SK-N-SH (cell line): Measurements from ENCODE around the gene SHTN1.
A peak's percentile ranks its signal among the peaks of the same experiment; 100 is the strongest.

ENCODE experiments used
- EP300 ChIP-seq, 2 experiments: IDR thresholded peaks; 2 replicates each; pipeline versions ENCODE4 v1.4.0 to v1.6.1; 2012; ENCODE audit warnings: borderline replicate concordance in 1 of 2, low read depth in 1 of 2, low read length in 1 of 2
- GATA2 ChIP-seq: sonication (generic); formaldehyde crosslinking; IDR thresholded peaks from 2 replicates; pipeline ENCODE4 v1.5.0; 2020; ENCODE audit warnings: mild to moderate bottlenecking, missing genetic modification reagents
- MXI1 ChIP-seq: IDR thresholded peaks from 2 replicates; pipeline ENCODE4 v1.6.1; 2012; ENCODE audit warnings: mild to moderate bottlenecking, low read depth, low read length, improper control_type of control experiment
- POLR2AphosphoS5 ChIP-seq: IDR thresholded peaks from 2 replicates; pipeline ENCODE4 v1.6.1; 2012; ENCODE audit warnings: low read depth, low read length
- RAD21 ChIP-seq: IDR thresholded peaks from 2 replicates; pipeline ENCODE4 v1.6.1; 2012; ENCODE audit warnings: mild to moderate bottlenecking, low read length
- SMC3 ChIP-seq: IDR thresholded peaks from 2 replicates; pipeline ENCODE4 v1.6.1; 2012; ENCODE audit warnings: low read depth, low read length, improper control_type of control experiment
- TAF1 ChIP-seq: IDR thresholded peaks from 2 replicates; pipeline ENCODE4 v1.6.1; 2012; ENCODE audit warnings: low read depth, mild to moderate bottlenecking, low read length, moderate library complexity, borderline replicate concordance
- YY1 ChIP-seq: IDR thresholded peaks from 2 replicates; pipeline ENCODE4 v1.4.0; 2012; ENCODE audit warnings: low read depth, mild to moderate bottlenecking
- TF ChIP-seq, protein P1 (sequence below): fragments of 150-350 bp; IDR thresholded peaks from 2 replicates; pipeline ENCODE4 v1.6.1; 2016; ENCODE audit warnings: mild to moderate bottlenecking, low read depth, low read length
- TF ChIP-seq, protein P2 (sequence below): fragments of 200-600 bp; sonication (generic); IDR thresholded peaks from 2 replicates; pipeline ENCODE4 v1.6.1; 2017; ENCODE audit warnings: antibody characterized with exemption, mild to moderate bottlenecking, moderate library complexity
- TF ChIP-seq, protein P3 (sequence below): fragments of 150-350 bp; IDR thresholded peaks from 2 replicates; pipeline ENCODE4 v1.6.1; 2017; ENCODE audit warnings: antibody characterized with exemption, low read length, low read depth, borderline replicate concordance
- TF ChIP-seq, protein P4 (sequence below): IDR thresholded peaks from 2 replicates; pipeline ENCODE4 v1.4.0; 2012; ENCODE audit warnings: low read depth

DNA sequence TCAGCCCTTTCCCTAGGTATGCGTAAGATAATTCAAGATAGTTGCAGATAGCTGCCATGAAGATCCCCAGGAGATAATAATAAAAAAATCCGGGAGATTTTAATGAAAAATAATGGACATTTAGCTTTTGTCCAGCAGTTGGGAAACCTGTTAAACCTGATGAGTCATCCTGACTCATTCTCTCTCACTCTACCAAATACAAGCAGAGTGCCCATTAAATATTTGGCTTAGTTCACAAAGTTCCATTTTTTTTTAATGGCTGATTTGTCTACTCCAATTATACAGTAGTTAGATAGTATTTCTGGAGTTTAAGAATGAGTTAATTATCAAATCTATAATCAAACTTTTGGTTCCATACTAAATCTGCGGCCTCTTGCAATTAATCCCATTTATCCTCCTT lies 2.1 kb upstream of the SHTN1 start:
- TF ChIP-seq SMC3 (no peak), TAF1 (no peak), POLR2AphosphoS5 (peak; percentile 31; the same call in 1 of the 2 replicates), YY1 (peak; percentile 45; the same call in 1 of the 2 replicates), GATA2 (CRISPR knock-in tag) (no peak), RAD21 (no peak), MXI1 (no peak), EP300 (IDR thresholded peaks at IDR 0.05; ENCODE audit: borderline replicate concordance in 1 of 2, low read depth in 1 of 2, low read length in 1 of 2) (peak in 1 of 2 experiments; percentile 64; a peak in 2 of 4 replicates)
- TF ChIP-seq, protein P1, sequence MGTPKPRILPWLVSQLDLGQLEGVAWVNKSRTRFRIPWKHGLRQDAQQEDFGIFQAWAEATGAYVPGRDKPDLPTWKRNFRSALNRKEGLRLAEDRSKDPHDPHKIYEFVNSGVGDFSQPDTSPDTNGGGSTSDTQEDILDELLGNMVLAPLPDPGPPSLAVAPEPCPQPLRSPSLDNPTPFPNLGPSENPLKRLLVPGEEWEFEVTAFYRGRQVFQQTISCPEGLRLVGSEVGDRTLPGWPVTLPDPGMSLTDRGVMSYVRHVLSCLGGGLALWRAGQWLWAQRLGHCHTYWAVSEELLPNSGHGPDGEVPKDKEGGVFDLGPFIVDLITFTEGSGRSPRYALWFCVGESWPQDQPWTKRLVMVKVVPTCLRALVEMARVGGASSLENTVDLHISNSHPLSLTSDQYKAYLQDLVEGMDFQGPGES: no peak
- TF ChIP-seq, protein P2, sequence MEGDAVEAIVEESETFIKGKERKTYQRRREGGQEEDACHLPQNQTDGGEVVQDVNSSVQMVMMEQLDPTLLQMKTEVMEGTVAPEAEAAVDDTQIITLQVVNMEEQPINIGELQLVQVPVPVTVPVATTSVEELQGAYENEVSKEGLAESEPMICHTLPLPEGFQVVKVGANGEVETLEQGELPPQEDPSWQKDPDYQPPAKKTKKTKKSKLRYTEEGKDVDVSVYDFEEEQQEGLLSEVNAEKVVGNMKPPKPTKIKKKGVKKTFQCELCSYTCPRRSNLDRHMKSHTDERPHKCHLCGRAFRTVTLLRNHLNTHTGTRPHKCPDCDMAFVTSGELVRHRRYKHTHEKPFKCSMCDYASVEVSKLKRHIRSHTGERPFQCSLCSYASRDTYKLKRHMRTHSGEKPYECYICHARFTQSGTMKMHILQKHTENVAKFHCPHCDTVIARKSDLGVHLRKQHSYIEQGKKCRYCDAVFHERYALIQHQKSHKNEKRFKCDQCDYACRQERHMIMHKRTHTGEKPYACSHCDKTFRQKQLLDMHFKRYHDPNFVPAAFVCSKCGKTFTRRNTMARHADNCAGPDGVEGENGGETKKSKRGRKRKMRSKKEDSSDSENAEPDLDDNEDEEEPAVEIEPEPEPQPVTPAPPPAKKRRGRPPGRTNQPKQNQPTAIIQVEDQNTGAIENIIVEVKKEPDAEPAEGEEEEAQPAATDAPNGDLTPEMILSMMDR: no peak
- TF ChIP-seq, protein P3, sequence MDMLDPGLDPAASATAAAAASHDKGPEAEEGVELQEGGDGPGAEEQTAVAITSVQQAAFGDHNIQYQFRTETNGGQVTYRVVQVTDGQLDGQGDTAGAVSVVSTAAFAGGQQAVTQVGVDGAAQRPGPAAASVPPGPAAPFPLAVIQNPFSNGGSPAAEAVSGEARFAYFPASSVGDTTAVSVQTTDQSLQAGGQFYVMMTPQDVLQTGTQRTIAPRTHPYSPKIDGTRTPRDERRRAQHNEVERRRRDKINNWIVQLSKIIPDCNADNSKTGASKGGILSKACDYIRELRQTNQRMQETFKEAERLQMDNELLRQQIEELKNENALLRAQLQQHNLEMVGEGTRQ: no peak
- TF ChIP-seq, protein P4, sequence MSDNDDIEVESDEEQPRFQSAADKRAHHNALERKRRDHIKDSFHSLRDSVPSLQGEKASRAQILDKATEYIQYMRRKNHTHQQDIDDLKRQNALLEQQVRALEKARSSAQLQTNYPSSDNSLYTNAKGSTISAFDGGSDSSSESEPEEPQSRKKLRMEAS: no peak
